Heart left ventricle (tissue), 16 donors: ENCODE results near the gene TCF4. TPM values are rescaled to one million over a fixed set of nuclear protein-coding genes. Genes with fewer than 3 reads are reported as not detected.

Experiments used
- ATAC-seq, 4 donors: fragments of 200-7000 bp; cut with Tn5 transposase; one replicate each; pipeline ENCODE4 v1.9.1; 2020 to 2022; ENCODE audit warnings: moderate library complexity in 4 of 4, mild to moderate bottlenecking in 3 of 4, moderate number of reproducible peaks in 1 of 4
- DNase-seq, 5 donors: peaks; one replicate each; pipeline ENCODE4 v3.0.0-alpha.2; 2020
- H3K27ac ChIP-seq, 12 donors: fragments of 200-600 bp; sonication (generic) in 4 of 12; one replicate each; pipeline versions ENCODE4 v1.5.0 to v1.8.0; 2016 to 2022; ENCODE audit warnings: mild to moderate bottlenecking in 2 of 12
- H3K27me3 ChIP-seq, 9 donors: fragments of 200-600 bp; sonication (generic) in 2 of 9; one replicate each; pipeline versions ENCODE4 v1.5.1 to v1.8.0; 2016 to 2022; ENCODE audit warnings: mild to moderate bottlenecking in 3 of 9
- H3K36me3 ChIP-seq, 9 donors: fragments of 200-600 bp; sonication (generic) in 2 of 9; one replicate each; pipeline versions ENCODE4 v1.5.0 to v1.8.0; 2018 to 2022; ENCODE audit warnings: mild to moderate bottlenecking in 2 of 9
- H3K4me1 ChIP-seq, 12 donors: fragments of 200-600 bp; sonication (generic) in 4 of 12; one replicate each; pipeline versions ENCODE4 v1.5.0 to v1.8.0; 2016 to 2022; ENCODE audit warnings: mild to moderate bottlenecking in 3 of 12
- H3K4me3 ChIP-seq, 12 donors: fragments of 200-600 bp; sonication (generic) in 4 of 12; one replicate each; pipeline versions ENCODE4 v1.5.0 to v1.8.0; 2017 to 2022; ENCODE audit warnings: mild to moderate bottlenecking in 9 of 12, moderate library complexity in 4 of 12
- H3K9me3 ChIP-seq, 12 donors: fragments of 200-600 bp; sonication (generic) in 4 of 12; one replicate each; pipeline versions ENCODE4 v1.5.0 to v1.8.0; 2016 to 2022; ENCODE audit warnings: mild to moderate bottlenecking in 1 of 12
- CTCF ChIP-seq, 12 donors: fragments of 200-600 bp; sonication (generic) in 4 of 12; IDR thresholded peaks; one replicate each; pipeline versions ENCODE4 v1.5.0 to v1.8.0; 2018 to 2022; ENCODE audit warnings: antibody characterized with exemption in 12 of 12, mild to moderate bottlenecking in 5 of 12
- POLR2A ChIP-seq, 2 donors: fragments of 450-650 bp; IDR thresholded peaks; one replicate each; pipeline ENCODE4 v1.6.1; 2017; ENCODE audit warnings: antibody characterized with exemption in 2 of 2, mild to moderate bottlenecking in 2 of 2, moderate library complexity in 2 of 2
- WGBS, 4 donors: extraction: QIAGEN DNeasy Blood & Tissue Kit in 2 of 4; methylation state at CpG; one replicate each; pipeline versions ENCODE4 v1.1.5 to v1.1.7; 2013 to 2018; 5-methylcytosine and 5-hydroxymethylcytosine counted together
- intact Hi-C, 10 donors: fragments of 100-400 bp; cut with DNase I; formaldehyde crosslinking; loops; one replicate each; pipeline versions ENCODE4 v1.11.1 to v1.14.2; 2022
- polyA plus RNA-seq, 2 donors: library from polyadenylated mRNA; stranded (reverse); fragments of 200-250 nt; gene quantifications; one replicate each; pipeline ENCODE4 v1.2.3, GENCODE V29; 2013
- total RNA-seq, 9 donors: library from RNA; depleted of rRNA in 2 of 9; stranded (reverse); fragments of >200 nt in 2 of 9; fragmentation: NEBNext Ultra II Directional in 3 of 9; extraction: Animal tissue kit (Norgen Biotek cat#: 25700) in 3 of 9; gene quantifications; one replicate each; pipeline versions ENCODE4 v1.1.0 to v1.2.4, GENCODE V29; 2016 to 2023
- donor health status: ischemic (EF 13 %, LVEDD 7.1; RV severe dilation, severe dysfunction).
- donor health status: healthy with polysubstance abuse.
- donor health status: DM: no; HTN: yes; CAD: no.
- donor health status: DM: no; HTN: no; CAD: no.
- donor health status: ischemic (EF 25% LVEDD 6.9; RV normal size, moderate dysfunction).
- donor health status: ischemic (EF 25% LVEDD 5.7; RV mildly dilated, moderate dysfunction).
- donor health status: healthy.
- donor health status: DM: yes; HTN: yes; CAD: no.
- donor health status: ischemic (EF 35%, LVEDD 5.7; RV mildly dilated, moderate dysfunction).
- donor health status: nonischemic (EF 11% LVEDD 7.7; RV severe dilation, severe dysfunction).
- donor health status: DM: yes; HTN: yes; CAD: no.
- donor health status: PGD.
- donor health status: ischemic (EF 29% LVEDD 5.4; RV normal size, mild dysfunction).
- donor health status: nonischemic (EF 23%, LVEDD 6.1; RV moderate dilation, normal function).

TCF4 gene
- total and polyA plus RNA-seq, 11 donors = 12.8 to 119 (median 71.5) TPM

- H3K9me3 ChIP-seq = no peaks in the 10 kb centered on the region
- intact Hi-C loops = loop anchor here in 6 of 10 donors (5.0 to 10.0 kb wide), 9 partner anchors 38 to 1228 kb away; partner anchors contain the start of gene TCF4 (in 2 of the 6)
- H3K27ac ChIP-seq = no peak overlapping the region
Measured at GRCh38 chr18:55349685-55350084, 238.3 kb downstream of the TCF4 start.

GRCh38 chr18:55346961-55347740, 240.8 kb downstream of the TCF4 start:
- peak in 1 of 4 donors; percentile 13 for ATAC-seq
- Histone ChIP-seq H3K4me3 (no peak overlapping the region), H3K4me1 (peaks cover 0 to 66% (median 10%) of the 10 kb centered on the region in 12 donors), H3K27ac (peak overlapping the region in 3 of 12 donors; percentile 6 to 57 (median 21)), H3K27me3 (no peaks in the 10 kb centered on the region), H3K9me3 (no peaks in the 10 kb centered on the region), H3K36me3 (peaks cover 0 to 7% (median 0%) of the 10 kb centered on the region in 9 donors)
- WGBS, 4 donors = 74 to 83% (median 78%) methylated on average over 16 of the region's 16 CpGs
- intact Hi-C loops = loop anchor here in 6 of 10 donors (5.0 to 10.0 kb wide), 9 partner anchors 40 to 1230 kb away; partner anchors contain the start of gene TCF4 (in 2 of the 6)
- no peak for DNase-seq
- no peak for TF ChIP-seq POLR2A (IDR thresholded peaks at IDR 0.05)
- TF ChIP-seq CTCF (IDR thresholded peaks at IDR 0.05) = no peak

More at GRCh38 chr18:55349685-55350084, 238.3 kb downstream of the TCF4 start:
- H3K4me1 ChIP-seq = peaks cover 0 to 68% (median 13%) of the 10 kb centered on the region in 12 donors
- H3K27me3 ChIP-seq = no peaks in the 10 kb centered on the region
- ATAC-seq (no peak), DNase-seq (no peak)
- peaks cover 0 to 7% (median 0%) of the 10 kb centered on the region in 9 donors for H3K36me3 ChIP-seq
- no peak for TF ChIP-seq POLR2A (IDR thresholded peaks at IDR 0.05)
- no peak for TF ChIP-seq CTCF (IDR thresholded peaks at IDR 0.05)
- WGBS, 4 donors = 93 to 96% (median 94%) methylated on average over 1 of the region's 1 CpG
- H3K4me3 ChIP-seq = no peak overlapping the region

- ATAC-seq = no peak
- TF ChIP-seq CTCF (IDR thresholded peaks at IDR 0.05) (no peak), POLR2A (IDR thresholded peaks at IDR 0.05) (no peak)
- 48 to 70% (median 62%) methylated on average over 3 of the region's 3 CpGs for WGBS, 4 donors
Measured at GRCh38 chr18:55346387-55346786, 241.6 kb downstream of the TCF4 start.

More at GRCh38 chr18:55346387-55346786, 241.6 kb downstream of the TCF4 start:
- Histone ChIP-seq H3K4me3 (no peak overlapping the region), H3K36me3 (peaks cover 0 to 7% (median 0%) of the 10 kb centered on the region in 9 donors), H3K27ac (no peak overlapping the region), H3K9me3 (no peaks in the 10 kb centered on the region), H3K27me3 (no peaks in the 10 kb centered on the region), H3K4me1 (peaks cover 0 to 59% (median 10%) of the 10 kb centered on the region in 12 donors)
- no peak for DNase-seq
- intact Hi-C loops = loop anchor here in 6 of 10 donors (5.0 to 10.0 kb wide), 9 partner anchors 41 to 1231 kb away; partner anchors contain the start of gene TCF4 (in 2 of the 6)
